HG03103 (cell line): ENCODE data around the gene CACNG5.

Experiments used
- ATAC-seq: cut with Tn5 transposase; IDR thresholded peaks from one replicate; pipeline ENCODE4 v1.9.1; 2021; ENCODE audit warnings: low read depth; ENCODE audit not compliant: unreplicated experiment

CACNG5 gene

GRCh38 chr17:66848496-66848895, 13.6 kb downstream of the CACNG5 start:
- ATAC-seq, result no peak

GRCh38 chr17:66849032-66849655, 14.2 kb downstream of the CACNG5 start:
- no peak for ATAC-seq

GRCh38 chr17:66849851-66850580, 15.1 kb downstream of the CACNG5 start:
- ATAC-seq, result no peak

GRCh38 chr17:66850692-66851091, 15.8 kb downstream of the CACNG5 start:
- no peak for ATAC-seq

GRCh38 chr17:66855204-66855603, 20.3 kb downstream of the CACNG5 start:
- no peak for ATAC-seq

- no peak for ATAC-seq
Measured at GRCh38 chr17:66858226-66859083, 23.5 kb downstream of the CACNG5 start.

GRCh38 chr17:66859353-66859752, 24.4 kb downstream of the CACNG5 start:
- ATAC-seq, result no peak

GRCh38 chr17:66860204-66860603, 25.3 kb downstream of the CACNG5 start:
- no peak for ATAC-seq

- no peak for ATAC-seq
Measured at GRCh38 chr17:66863820-66864219, 28.9 kb downstream of the CACNG5 start.

GRCh38 chr17:66865151-66865550, 30.2 kb downstream of the CACNG5 start:
- no peak for ATAC-seq

- no peak for ATAC-seq
Measured at GRCh38 chr17:66873962-66874361, 39.0 kb downstream of the CACNG5 start.

- no peak for ATAC-seq
Measured at GRCh38 chr17:66884931-66885330, 50.0 kb downstream of the CACNG5 start.

- no peak for ATAC-seq
Measured at GRCh38 chr17:66885417-66885816, 50.5 kb downstream of the CACNG5 start.

GRCh38 chr17:66889480-66890230, 54.7 kb downstream of the CACNG5 start:
- no peak for ATAC-seq

GRCh38 chr17:66892246-66892645, 57.3 kb downstream of the CACNG5 start:
- ATAC-seq, result no peak

GRCh38 chr17:66893382-66893781, 58.5 kb downstream of the CACNG5 start:
- ATAC-seq, result no peak

- ATAC-seq, result no peak
Measured at GRCh38 chr17:66893863-66894262, 58.9 kb downstream of the CACNG5 start.

GRCh38 chr17:66897141-66897540, 62.2 kb downstream of the CACNG5 start:
- ATAC-seq, result no peak

- ATAC-seq, result no peak
Measured at GRCh38 chr17:66898536-66898935, 63.6 kb downstream of the CACNG5 start.

- no peak for ATAC-seq
Measured at GRCh38 chr17:66900126-66901010, 65.5 kb downstream of the CACNG5 start.
